ENCODE measurements around the gene FCHSD2. TPM values are rescaled to one million over a fixed set of nuclear protein-coding genes. Genes with fewer than 3 reads are reported as not detected.

Gene FCHSD2
- total and polyA plus RNA-seq, 2 donors (not counting 3 experiments of a cell fraction or from before 2014, with no cell fraction given) = 20.8 to 56.9 TPM

DNA sequence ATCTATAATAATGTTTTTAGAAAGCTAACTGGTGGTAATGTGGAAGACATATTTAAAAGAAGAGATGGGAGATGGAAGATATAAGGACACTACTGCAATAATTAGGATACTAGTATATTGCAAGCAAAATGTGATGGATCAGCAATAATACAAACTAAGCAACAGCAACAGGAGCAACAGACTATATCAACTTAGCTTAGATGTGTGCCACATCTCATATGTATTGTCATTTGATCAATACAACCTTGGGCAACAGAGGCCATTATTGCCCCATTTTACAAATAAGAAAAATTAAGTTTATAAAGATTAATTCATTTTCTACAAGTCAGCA lies 4.2 kb downstream of the FCHSD2 start:
- DNase-seq (ENCODE audit: low read depth, low spot score) = no peak
- Histone ChIP-seq H3K27me3 (ENCODE audit: control insufficient read depth in 2 of 2, insufficient read depth in 2 of 2, low read length in 2 of 2) (no peaks in the 10 kb centered on the region), H3K79me2 (ENCODE audit: control insufficient read depth, insufficient read depth, low read length) (peaks cover 83% of the 10 kb centered on the region), H4K20me1 (replicated peaks; ENCODE audit: control insufficient read depth, extremely low read depth, insufficient read depth, low read length) (no peaks in the 10 kb centered on the region), H3K9me3 (replicated peaks; ENCODE audit: control insufficient read depth, insufficient read depth, low read length) (no peaks in the 10 kb centered on the region), H3K9me1 (replicated peaks; ENCODE audit: control insufficient read depth, extremely low read depth, insufficient read depth, low read length) (no peaks in the 10 kb centered on the region), H3K4me3 (replicated peaks in 1 of 3; ENCODE audit: insufficient read depth in 1 of 3, low read depth in 1 of 3, low read length in 3 of 3) (no peak overlapping the region), H3K27ac (ENCODE audit: insufficient read depth, low read depth, low read length) (no peak overlapping the region), H3K36me3 (ENCODE audit: control insufficient read depth in 2 of 2, extremely low read depth in 1 of 2, insufficient read depth in 2 of 2, low read length in 2 of 2) (peaks cover 0 to 2% of the 10 kb centered on the region in 2 experiments), H3K4me1 (ENCODE audit: control insufficient read depth, extremely low read depth, insufficient read depth, low read length) (peaks cover 32% of the 10 kb centered on the region), H2AFZ (ENCODE audit: low read depth, low read length) (no peak overlapping the region), H3K4me2 (ENCODE audit: insufficient read depth, low read length) (peak overlapping the region; percentile 32), H3K9ac (replicated peaks; ENCODE audit: extremely low read depth, insufficient read depth, low read length) (no peak overlapping the region)
- intact Hi-C loops (cut with micrococcal nuclease) = no loop called here
- BruUV-seq (replicated peaks) = no TSS peak
- TF ChIP-seq FOS (IDR thresholded peaks at IDR 0.05; ENCODE audit: borderline replicate concordance, insufficient read depth, low read length) (no peak), POLR2AphosphoS5 (IDR thresholded peaks at IDR 0.05; ENCODE audit: insufficient read depth, low read depth, low read length) (no peak), JUN (IDR thresholded peaks at IDR 0.05; ENCODE audit: borderline replicate concordance, insufficient read depth, insufficient read length, low read depth) (no peak), EZH2 (IDR thresholded peaks at IDR 0.05; ENCODE audit: borderline replicate concordance, low read depth, low read length, severe bottlenecking) (no peak), MYC (IDR thresholded peaks at IDR 0.05; ENCODE audit: low read depth, low read length) (no peak), GATA2 (IDR thresholded peaks at IDR 0.05; ENCODE audit: insufficient read depth, insufficient read length, low read depth, low read length) (no peak), POLR2A (IDR thresholded peaks at IDR 0.05; ENCODE audit: low read depth, low read length) (no peak)
- TF ChIP-seq, protein P1, sequence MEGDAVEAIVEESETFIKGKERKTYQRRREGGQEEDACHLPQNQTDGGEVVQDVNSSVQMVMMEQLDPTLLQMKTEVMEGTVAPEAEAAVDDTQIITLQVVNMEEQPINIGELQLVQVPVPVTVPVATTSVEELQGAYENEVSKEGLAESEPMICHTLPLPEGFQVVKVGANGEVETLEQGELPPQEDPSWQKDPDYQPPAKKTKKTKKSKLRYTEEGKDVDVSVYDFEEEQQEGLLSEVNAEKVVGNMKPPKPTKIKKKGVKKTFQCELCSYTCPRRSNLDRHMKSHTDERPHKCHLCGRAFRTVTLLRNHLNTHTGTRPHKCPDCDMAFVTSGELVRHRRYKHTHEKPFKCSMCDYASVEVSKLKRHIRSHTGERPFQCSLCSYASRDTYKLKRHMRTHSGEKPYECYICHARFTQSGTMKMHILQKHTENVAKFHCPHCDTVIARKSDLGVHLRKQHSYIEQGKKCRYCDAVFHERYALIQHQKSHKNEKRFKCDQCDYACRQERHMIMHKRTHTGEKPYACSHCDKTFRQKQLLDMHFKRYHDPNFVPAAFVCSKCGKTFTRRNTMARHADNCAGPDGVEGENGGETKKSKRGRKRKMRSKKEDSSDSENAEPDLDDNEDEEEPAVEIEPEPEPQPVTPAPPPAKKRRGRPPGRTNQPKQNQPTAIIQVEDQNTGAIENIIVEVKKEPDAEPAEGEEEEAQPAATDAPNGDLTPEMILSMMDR (IDR thresholded peaks at IDR 0.05; ENCODE audit: extremely low read depth in 1 of 2, insufficient read depth in 1 of 2, low read depth in 1 of 2, low read length in 2 of 2) = no peak
- TF ChIP-seq, protein P2, sequence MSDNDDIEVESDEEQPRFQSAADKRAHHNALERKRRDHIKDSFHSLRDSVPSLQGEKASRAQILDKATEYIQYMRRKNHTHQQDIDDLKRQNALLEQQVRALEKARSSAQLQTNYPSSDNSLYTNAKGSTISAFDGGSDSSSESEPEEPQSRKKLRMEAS (IDR thresholded peaks at IDR 0.05; ENCODE audit: insufficient read depth, insufficient read length) = no peak
- dilution Hi-C loops (cut with MboI; ENCODE audit: extremely low pct_ligation_motif_present, low sequenced_read_pairs) = no loop called here
- ChIA-PET POLR2A (interaction anchor here (0.6 kb wide), 1 partner anchor 39 kb away, joined by 3 read pairs; no protein-coding TSS in a partner anchor), CTCF (interaction anchor here (1.3 to 1.5 kb wide), 4 partner anchors 26 to 211 kb away, joined by 3 to 4 read pairs (median 4); no protein-coding TSS in a partner anchor)
- no peak for FAIRE-seq

All from endothelial cell of umbilical vein (primary cell).